ENCODE results near the gene TEX261.

Gene TEX261

DNA sequence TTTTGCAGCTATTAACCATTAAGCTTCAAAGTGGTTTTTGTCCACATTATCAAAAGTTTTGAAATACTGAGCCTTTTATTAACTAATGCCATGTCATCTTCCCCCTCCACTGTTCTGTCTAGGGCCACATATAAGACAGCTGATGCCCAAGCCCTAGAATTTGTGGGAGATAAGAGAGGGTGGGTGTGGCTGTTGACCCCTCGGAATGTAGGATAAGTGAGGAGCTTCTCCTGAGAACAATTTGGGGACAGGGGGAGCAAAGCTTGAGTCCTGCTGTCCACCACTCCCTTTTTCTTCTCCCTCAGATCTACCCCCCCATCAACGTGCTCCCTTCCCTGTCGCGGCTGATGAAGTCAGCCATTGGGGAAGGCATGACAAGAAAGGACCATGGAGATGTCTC lies 30.5 kb downstream of the TEX261 start:
- Mint-ChIP-seq H3K4me1 (peaks cover 7% of the 10 kb centered on the region), H3K27ac (no peak overlapping the region), H3K36me3 (no peaks in the 10 kb centered on the region), H3K4me3 (no peak overlapping the region), H3K27me3 (peaks cover 67% of the 10 kb centered on the region), H3K9me3 (no peaks in the 10 kb centered on the region)
- DNase-seq: no peak
- CTCF ChIA-PET: interaction anchor here (0.7 to 6.1 kb wide), 10 partner anchors 9 to 93 kb away, joined by 3 to 43 read pairs (median 6); partner anchors contain the start of gene ANKRD53

DNA sequence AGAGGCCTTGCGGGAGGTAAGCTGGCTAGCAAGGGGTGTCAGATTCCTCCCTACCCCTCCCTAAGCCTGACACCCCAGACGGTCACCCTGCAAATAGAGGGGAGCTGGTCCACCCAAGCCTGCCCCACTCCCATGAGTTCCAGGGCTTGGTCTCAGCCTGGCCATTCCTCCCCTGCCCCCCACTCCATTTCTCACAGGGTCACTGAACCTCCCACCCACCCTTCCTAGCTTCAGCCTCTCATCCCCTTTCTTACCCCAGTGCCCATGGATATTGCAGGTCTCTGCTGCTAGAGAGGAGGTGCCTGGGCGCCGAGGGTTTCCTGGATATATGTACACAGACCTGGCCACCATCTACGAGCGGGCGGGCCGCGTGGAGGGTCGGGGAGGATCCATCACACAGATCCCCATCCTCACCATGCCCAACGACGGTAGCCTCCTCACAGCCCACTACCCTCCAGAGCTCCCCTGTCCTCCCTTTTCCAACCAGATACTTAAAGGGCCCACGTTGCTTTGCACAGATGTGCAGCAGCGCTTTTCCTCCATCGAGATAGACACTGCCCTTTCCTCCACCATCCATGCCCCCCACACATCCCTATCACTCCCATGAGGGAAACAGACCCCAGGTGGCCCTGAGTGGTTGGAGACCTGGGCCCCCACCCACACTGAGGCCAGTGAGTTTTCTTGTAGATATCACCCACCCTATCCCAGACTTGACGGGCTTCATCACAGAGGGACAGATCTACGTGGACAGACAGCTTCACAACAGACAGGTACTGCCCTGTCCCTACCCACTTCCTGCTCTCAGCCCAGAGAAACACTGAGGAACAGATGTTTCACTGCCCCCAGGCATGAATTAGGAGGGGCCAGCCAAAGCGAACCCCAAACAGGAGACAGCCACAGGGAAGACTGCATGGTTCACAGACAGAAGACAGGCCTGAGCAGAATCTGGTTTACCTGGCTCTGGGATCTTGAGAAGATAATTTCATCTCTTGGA lies 31.5 kb downstream of the TEX261 start:
- no peak overlapping the region for H3K4me3 Mint-ChIP-seq
- peaks cover 12% of the 10 kb centered on the region for H3K4me1 Mint-ChIP-seq
- peaks cover 70% of the 10 kb centered on the region for H3K27me3 Mint-ChIP-seq
- no peaks in the 10 kb centered on the region for H3K9me3 Mint-ChIP-seq
- no peak overlapping the region for H3K27ac Mint-ChIP-seq
- no peak for DNase-seq
- CTCF ChIA-PET: interaction anchor here (0.8 to 6.1 kb wide), 11 partner anchors 9 to 174 kb away, joined by 3 to 43 read pairs (median 3); partner anchors contain the start of gene ANKRD53
- no peaks in the 10 kb centered on the region for H3K36me3 Mint-ChIP-seq

DNA sequence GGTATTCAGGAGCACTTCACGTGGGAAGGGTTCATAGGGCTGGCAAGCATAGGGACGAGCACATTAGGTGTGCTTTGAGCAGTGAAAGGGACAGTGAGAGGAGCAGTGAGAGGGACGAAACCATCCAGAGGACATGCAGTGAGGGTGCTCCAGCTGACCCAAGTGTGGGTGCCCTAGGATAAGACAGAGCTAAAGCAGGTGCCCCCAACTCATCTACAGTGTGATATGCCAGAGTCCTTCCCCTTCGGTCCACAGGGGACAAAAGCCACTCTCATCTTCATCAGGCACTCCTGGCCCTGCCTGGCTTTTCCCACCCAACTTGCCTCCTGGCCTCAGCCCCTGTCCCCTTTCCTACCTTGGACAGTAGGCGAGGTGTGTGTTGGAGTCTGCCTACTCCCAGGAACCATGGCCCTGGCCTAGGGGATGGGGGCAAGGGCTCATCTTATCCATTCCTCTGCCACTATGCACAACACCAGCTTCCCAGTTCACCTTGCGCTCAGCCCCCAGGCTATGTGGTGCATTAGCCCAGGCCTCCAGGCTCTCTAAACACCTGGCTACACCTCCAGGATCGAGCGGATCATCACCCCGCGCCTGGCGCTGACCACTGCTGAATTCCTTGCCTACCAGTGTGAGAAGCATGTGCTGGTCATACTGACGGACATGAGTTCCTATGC lies 32.3 kb downstream of the TEX261 start:
- no peak for DNase-seq
- Mint-ChIP-seq H3K9me3 (no peaks in the 10 kb centered on the region), H3K4me1 (peaks cover 20% of the 10 kb centered on the region), H3K27ac (no peak overlapping the region), H3K4me3 (no peak overlapping the region), H3K36me3 (no peaks in the 10 kb centered on the region), H3K27me3 (peaks cover 76% of the 10 kb centered on the region)
- CTCF ChIA-PET: interaction anchor here (0.5 to 6.1 kb wide), 9 partner anchors 8 to 173 kb away, joined by 3 to 43 read pairs (median 3); no protein-coding TSS in a partner anchor

DNA sequence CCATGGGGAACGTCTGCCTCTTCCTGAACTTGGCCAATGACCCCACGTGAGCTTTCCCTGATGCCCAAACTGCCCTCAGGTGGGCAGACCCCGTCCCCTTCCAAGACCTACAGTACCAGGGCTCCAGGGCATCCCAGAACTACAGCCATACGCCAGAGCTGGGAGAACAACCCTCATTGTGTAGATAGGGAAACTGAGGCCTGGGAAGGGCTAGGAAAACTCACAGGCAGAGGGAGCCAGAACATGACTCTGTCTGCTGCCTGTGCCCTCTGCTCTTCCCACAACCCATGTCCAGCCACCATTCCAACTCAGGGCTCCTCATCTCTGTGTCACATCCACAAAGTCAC lies 33.1 kb downstream of the TEX261 start:
- peaks cover 68% of the 10 kb centered on the region for H3K27me3 Mint-ChIP-seq
- CTCF ChIA-PET: interaction anchor here (0.5 to 6.1 kb wide), 6 partner anchors 11 to 69 kb away, joined by 3 to 43 read pairs (median 6); no protein-coding TSS in a partner anchor

DNA sequence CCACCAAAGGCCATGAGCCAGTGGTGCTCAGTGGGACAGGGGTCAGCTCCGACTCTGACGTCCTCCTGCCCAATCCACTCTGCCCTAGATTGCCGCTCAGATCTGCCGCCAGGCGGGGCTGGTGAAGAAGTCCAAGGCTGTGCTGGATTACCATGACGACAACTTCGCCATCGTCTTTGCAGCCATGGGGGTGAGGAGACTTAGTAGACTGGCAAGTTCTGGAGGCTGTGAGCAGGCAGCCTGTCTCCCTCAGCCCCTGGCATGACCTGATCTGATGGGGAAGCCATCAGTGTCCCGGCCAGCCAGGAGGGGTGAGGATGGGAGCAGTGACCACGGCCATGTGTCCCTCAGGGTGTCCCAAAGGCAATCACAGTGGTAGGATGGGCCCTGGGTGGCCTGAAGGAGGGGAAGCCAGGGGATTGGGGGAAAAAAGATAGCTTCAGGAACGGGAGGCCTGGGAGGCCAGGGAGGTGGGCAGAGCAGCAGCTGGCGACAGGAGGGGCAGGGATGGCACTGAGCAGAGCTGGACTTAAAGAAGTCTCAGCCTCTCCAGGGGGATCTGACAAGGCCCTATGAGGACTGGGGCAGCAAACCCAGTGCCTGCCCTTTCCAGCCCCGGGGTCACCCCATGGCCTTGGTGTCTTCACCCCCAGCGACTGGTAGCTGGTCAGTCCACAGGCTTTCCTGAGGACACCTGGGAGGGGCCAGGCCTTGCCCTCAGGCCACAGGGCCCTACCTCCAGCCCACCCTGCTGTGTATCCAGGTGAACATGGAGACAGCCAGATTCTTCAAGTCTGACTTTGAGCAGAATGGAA lies 33.6 kb downstream of the TEX261 start:
- Mint-ChIP-seq H3K4me1 (peaks cover 20% of the 10 kb centered on the region), H3K4me3 (no peak overlapping the region), H3K36me3 (no peaks in the 10 kb centered on the region), H3K27me3 (peaks cover 67% of the 10 kb centered on the region), H3K27ac (no peak overlapping the region), H3K9me3 (no peaks in the 10 kb centered on the region)
- CTCF ChIA-PET: interaction anchor here (0.6 to 6.1 kb wide), 6 partner anchors 11 to 82 kb away, joined by 3 to 43 read pairs (median 6); no protein-coding TSS in a partner anchor
- no peak for DNase-seq

More for the DNA sequence above, 33.1 kb downstream of the TEX261 start:
- H3K4me1 Mint-ChIP-seq: peaks cover 20% of the 10 kb centered on the region
- no peak for DNase-seq
- no peaks in the 10 kb centered on the region for H3K9me3 Mint-ChIP-seq
- H3K4me3 Mint-ChIP-seq: no peak overlapping the region
- no peaks in the 10 kb centered on the region for H3K36me3 Mint-ChIP-seq
- no peak overlapping the region for H3K27ac Mint-ChIP-seq

DNA sequence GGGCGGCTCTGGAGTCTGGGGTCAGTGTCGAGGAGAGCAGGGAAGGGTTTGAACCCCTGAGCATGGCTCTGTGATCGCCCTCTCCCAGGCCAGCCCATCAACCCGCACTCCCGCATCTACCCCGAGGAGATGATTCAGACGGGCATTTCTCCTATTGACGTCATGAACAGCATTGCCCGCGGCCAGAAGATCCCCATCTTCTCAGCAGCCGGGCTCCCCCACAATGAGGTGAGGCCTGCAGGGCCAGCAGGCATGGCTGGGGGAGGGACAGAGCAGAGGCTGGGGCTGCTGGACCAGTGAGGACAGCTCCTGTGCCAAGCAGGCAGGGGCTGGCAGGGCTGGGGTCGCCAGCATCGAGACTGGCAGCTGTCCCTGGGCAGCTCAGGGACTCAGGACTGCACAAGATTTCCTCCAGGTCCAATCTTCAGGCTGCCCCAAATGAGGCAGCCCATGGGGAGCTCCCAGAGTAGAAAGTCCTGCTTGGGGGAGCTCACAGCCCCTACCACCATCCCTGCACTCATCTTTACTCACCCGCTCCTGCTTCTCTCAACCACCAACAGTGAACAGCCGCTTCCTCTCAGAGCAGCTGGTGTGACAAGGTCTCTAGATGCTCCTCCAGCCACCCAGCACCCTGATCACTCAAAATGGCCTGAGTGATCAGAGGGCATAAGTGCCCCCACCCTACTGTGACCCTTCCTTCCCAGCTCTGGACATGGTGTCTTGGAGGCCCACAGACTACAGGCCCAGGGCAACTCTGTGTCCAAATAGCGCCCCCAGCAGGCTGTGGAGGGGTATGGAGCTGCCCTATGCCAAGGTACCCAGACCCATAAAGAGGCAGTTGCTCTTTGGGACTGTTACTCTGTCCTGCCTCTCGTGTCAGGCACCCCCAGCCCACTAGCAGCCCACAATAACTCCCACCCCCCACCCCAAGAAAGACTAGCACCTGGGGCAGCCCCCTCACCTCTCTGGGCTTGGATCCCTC lies 34.5 kb downstream of the TEX261 start:
- CTCF ChIA-PET: interaction anchor here (0.6 to 6.1 kb wide), 4 partner anchors 10 to 110 kb away, joined by 3 to 43 read pairs (median 5); no protein-coding TSS in a partner anchor
- Mint-ChIP-seq H3K36me3 (no peaks in the 10 kb centered on the region), H3K9me3 (no peaks in the 10 kb centered on the region), H3K27ac (no peak overlapping the region), H3K4me1 (peaks cover 18% of the 10 kb centered on the region), H3K4me3 (no peak overlapping the region), H3K27me3 (peaks cover 67% of the 10 kb centered on the region)
- no peak for DNase-seq

DNA sequence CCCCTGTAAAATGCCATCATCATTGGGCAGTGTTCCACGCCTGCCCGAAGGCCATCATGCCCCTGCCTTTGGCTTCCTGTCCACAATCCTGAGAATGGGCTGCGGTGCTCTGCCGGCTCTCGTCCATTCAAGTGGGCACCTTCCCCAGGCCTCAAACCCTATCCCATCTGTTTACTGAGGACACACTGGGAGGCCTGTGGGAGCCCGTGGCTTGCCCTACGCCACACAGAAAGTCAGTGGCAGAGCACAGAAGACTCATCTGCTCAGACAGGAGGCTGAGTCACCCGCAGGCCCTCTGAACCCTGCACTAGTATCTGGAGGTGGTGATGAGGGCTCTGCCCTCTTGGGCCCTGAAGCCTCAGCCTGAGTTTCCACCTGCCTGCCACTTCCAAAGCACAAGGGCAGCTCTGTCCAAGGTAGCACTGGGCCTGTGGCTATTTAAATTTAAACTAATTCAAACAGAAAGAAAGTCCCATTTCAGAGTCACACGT lies 35.4 kb downstream of the TEX261 start:
- Mint-ChIP-seq H3K4me1 (peaks cover 14% of the 10 kb centered on the region), H3K4me3 (no peak overlapping the region), H3K27ac (no peak overlapping the region), H3K9me3 (no peaks in the 10 kb centered on the region), H3K27me3 (peaks cover 66% of the 10 kb centered on the region), H3K36me3 (no peaks in the 10 kb centered on the region)
- CTCF ChIA-PET: interaction anchor here (0.6 kb wide), 1 partner anchor 109 kb away, joined by 3 read pairs; no protein-coding TSS in a partner anchor
- DNase-seq: no peak

DNA sequence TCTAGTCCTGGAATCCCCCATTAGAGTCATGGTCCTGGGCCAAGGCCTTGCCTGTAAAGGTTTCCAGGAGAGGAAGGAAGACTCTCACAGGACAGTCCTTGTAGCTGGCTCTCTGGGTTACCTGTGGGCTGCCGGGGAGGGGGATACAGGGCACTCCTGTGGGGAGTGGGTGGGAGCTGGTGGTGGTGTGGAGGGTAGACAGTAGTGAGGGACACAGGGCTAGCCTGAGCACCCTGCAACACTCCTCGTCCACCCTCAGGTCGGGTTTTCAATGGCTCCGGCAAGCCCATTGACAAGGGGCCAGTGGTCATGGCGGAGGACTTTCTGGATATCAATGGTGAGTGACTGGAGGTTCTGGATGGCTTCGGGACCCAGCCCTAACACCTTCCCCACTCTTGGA lies 35.9 kb downstream of the TEX261 start:
- Mint-ChIP-seq H3K36me3 (no peaks in the 10 kb centered on the region), H3K27ac (no peak overlapping the region), H3K9me3 (no peaks in the 10 kb centered on the region), H3K4me3 (no peak overlapping the region), H3K4me1 (peaks cover 14% of the 10 kb centered on the region), H3K27me3 (peaks cover 64% of the 10 kb centered on the region)
- no peak for DNase-seq
- CTCF ChIA-PET: no interaction called here

DNA sequence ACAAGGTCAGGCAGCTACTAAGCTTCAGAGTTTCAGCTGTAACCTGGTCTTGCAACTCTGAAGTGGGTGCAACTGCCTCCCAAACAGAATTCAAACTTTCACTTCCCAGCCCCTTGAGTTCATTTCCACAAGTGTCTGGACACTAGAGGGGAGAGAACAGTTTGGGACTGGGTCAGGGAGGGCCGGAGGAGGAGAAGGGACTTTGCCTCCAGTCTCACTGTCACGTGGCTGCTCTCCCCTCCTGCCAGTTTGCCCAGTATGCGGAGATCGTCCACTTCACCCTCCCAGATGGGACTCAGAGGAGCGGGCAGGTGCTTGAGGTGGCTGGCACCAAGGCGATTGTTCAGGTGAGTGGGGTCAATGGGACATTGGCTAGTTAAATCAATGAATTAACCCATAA lies 36.9 kb downstream of the TEX261 start:
- CTCF ChIA-PET: no interaction called here
- Mint-ChIP-seq H3K9me3 (no peaks in the 10 kb centered on the region), H3K36me3 (no peaks in the 10 kb centered on the region), H3K27ac (no peak overlapping the region), H3K27me3 (peaks cover 58% of the 10 kb centered on the region), H3K4me3 (no peak overlapping the region), H3K4me1 (peaks cover 14% of the 10 kb centered on the region)
- no peak for DNase-seq

DNA sequence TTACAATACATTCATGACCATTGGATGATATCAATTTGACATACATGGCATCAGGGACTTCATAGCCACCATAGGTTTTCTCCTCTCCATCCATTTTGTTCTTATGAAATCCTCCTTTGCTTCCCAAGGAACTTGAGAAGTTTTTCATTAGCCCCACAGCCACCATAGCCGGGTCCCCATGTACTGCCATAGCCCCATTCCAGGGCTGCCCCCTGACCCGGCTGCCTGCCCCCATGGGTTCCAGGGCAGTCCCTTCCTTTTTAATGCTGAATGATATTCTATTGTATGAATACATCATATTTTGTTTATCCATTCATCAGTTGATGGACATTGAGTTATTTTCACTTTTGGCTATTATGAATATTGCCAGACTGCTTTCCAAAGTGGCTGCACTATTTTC lies 38.5 kb downstream of the TEX261 start:
- Mint-ChIP-seq H3K27ac (no peak overlapping the region), H3K4me3 (no peak overlapping the region), H3K9me3 (no peaks in the 10 kb centered on the region), H3K36me3 (no peaks in the 10 kb centered on the region), H3K4me1 (peaks cover 14% of the 10 kb centered on the region), H3K27me3 (peaks cover 53% of the 10 kb centered on the region)
- DNase-seq: no peak
- CTCF ChIA-PET: no interaction called here

DNA sequence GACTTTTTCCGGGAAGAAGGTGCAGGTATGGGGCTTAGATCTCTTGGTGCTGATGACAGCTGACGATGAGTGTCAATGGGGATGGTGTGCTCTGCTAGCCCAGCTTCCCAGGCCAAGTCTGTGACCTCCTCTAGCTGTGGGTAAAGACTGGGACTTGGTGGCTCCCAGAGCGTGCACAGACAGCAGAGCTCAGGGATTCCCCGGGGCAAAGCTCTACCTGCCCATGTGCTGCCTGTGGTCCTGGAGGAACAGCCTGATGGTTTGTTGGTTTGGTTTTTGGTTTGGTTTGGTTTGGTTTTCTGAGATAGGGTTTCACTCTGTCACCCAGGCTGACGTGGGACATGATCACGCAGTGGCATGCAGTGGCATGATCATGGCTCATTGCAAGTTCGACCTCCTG lies 39.8 kb downstream of the TEX261 start:
- peaks cover 14% of the 10 kb centered on the region for H3K4me1 Mint-ChIP-seq
- no peak overlapping the region for H3K4me3 Mint-ChIP-seq
- H3K27me3 Mint-ChIP-seq: peaks cover 49% of the 10 kb centered on the region
- no peak overlapping the region for H3K27ac Mint-ChIP-seq
- H3K9me3 Mint-ChIP-seq: no peaks in the 10 kb centered on the region
- DNase-seq: no peak
- CTCF ChIA-PET: interaction anchor here (0.6 to 2.6 kb wide), 5 partner anchors 9 to 84 kb away, joined by 3 to 8 read pairs (median 4); no protein-coding TSS in a partner anchor
- no peaks in the 10 kb centered on the region for H3K36me3 Mint-ChIP-seq

DNA sequence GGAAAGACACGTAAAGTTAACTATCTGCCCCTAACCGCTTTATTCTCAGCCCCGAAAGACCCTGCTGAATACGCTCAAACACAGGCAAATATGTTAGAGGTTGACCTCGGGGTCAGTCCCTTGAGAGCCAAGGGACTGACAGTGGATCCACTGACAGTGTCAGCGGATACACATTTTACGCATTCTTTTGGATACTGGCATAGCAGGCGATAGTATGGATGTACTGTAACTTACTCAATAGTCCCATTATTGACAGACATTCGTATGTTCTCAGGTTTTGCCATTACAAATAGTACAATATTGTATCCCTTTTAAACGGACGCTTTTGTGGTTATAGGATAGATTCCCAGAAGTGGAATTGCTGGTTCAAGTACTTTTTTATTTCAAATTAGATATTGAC lies 45.6 kb downstream of the TEX261 start:
- Mint-ChIP-seq H3K27me3 (peaks cover 51% of the 10 kb centered on the region), H3K4me3 (no peak overlapping the region), H3K4me1 (peaks cover 12% of the 10 kb centered on the region), H3K36me3 (no peaks in the 10 kb centered on the region), H3K27ac (no peak overlapping the region), H3K9me3 (no peaks in the 10 kb centered on the region)
- CTCF ChIA-PET: interaction anchor here (0.7 to 3.9 kb wide), 14 partner anchors 10 to 161 kb away, joined by 3 to 71 read pairs (median 10); partner anchors contain the start of genes ATP6V1B1 and FIGLA
- DNase-seq: no peak
